H1 (cell line): ENCODE measurements around the gene ZBTB47. TPM values are rescaled to one million over a fixed set of nuclear protein-coding genes. Genes with fewer than 3 reads are reported as not detected.
A peak's percentile ranks its signal among the peaks of the same experiment; 100 is the strongest.

Experiments
- CTCF ChIA-PET: fragments of 300-600 bp; sonication (Branson Sonifier 250); formaldehyde crosslinking; loops from one replicate; lab custom pipeline; 2021; ENCODE audit not compliant: partially characterized antibody; lab: Charles Lee
- POLR2A ChIA-PET: fragments of 300-600 bp; sonication (Branson Sonifier 250); formaldehyde crosslinking; loops from one replicate; lab custom pipeline; 2021; ENCODE audit warnings: inconsistent platforms; ENCODE audit not compliant: partially characterized antibody; lab: Charles Lee
- DNase-seq, 2 experiments: peaks; one replicate each; pipeline versions ENCODE4 v3.0.0 to v3.0.0-alpha.2; 2010 to 2022; ENCODE audit warnings: low spot score in 2 of 2, low read depth in 1 of 2, mixed read lengths in 1 of 2
- FAIRE-seq: peaks from 2 replicates; lab custom pipeline; 2011; peaks lifted over from hg19 to GRCh38; lab: Jason Lieb, UNC
- H2AFZ ChIP-seq: 2 replicates; pipeline ENCODE4 v1.8.1; 2012; ENCODE audit warnings: low read length, inconsistent platforms
- H2AK5ac ChIP-seq: 2 replicates; pipeline ENCODE4 v1.6.1; 2013; ENCODE audit warnings: low read depth, low read length
- H2BK120ac ChIP-seq: replicated peaks from 2 replicates; pipeline ENCODE3; 2013; ENCODE audit warnings: low read depth, low read length, inconsistent platforms
- H2BK12ac ChIP-seq: 2 replicates; pipeline ENCODE4 v1.6.1; 2013; ENCODE audit warnings: low read depth, low read length
- H2BK15ac ChIP-seq: 2 replicates; pipeline ENCODE4 v1.6.1; 2013; ENCODE audit warnings: low read length
- H2BK20ac ChIP-seq: 2 replicates; pipeline ENCODE4 v1.6.1; 2013; ENCODE audit warnings: low read length
- H2BK5ac ChIP-seq: 2 replicates; pipeline ENCODE4 v1.6.1; 2013; ENCODE audit warnings: low read depth, low read length
- H3K14ac ChIP-seq: 2 replicates; pipeline ENCODE4 v1.6.1; 2013; ENCODE audit warnings: inconsistent platforms; ENCODE audit not compliant: insufficient read length
- H3K18ac ChIP-seq: 2 replicates; pipeline ENCODE4 v1.6.1; 2013; ENCODE audit warnings: low read length; ENCODE audit errors: extremely low read depth
- H3K23ac ChIP-seq: 2 replicates; pipeline ENCODE4 v1.6.1; 2013; ENCODE audit warnings: inconsistent platforms; ENCODE audit not compliant: insufficient read length
- H3K23me2 ChIP-seq: 2 replicates; pipeline ENCODE4 v1.6.1; 2013; ENCODE audit warnings: low read depth, low read length
- H3K27ac ChIP-seq: 2 replicates; pipeline ENCODE4 v1.6.1; 2011; ENCODE audit warnings: low read depth, low read length, inconsistent platforms
- H3K27me3 ChIP-seq, 4 experiments: replicated peaks in 1 of 4; 1 replicate in 1 of 4; 2 replicates in 3 of 4; pipeline versions ENCODE4 v1.6.1 to v1.8.1; 2011 to 2013; ENCODE audit warnings: low read length in 3 of 4, mild to moderate bottlenecking in 3 of 4, inconsistent platforms in 2 of 4, mixed read lengths in 2 of 4, moderate library complexity in 1 of 4; ENCODE audit not compliant: control insufficient read depth in 3 of 4, insufficient read depth in 3 of 4; ENCODE audit errors: extremely low read depth in 1 of 4
- H3K36me3 ChIP-seq, 4 experiments: 2 replicates each; pipeline versions ENCODE4 v1.6.1 to v1.8.1; 2011 to 2013; ENCODE audit warnings: mild to moderate bottlenecking in 4 of 4, low read length in 3 of 4, moderate library complexity in 2 of 4, control low read depth in 1 of 4, inconsistent platforms in 1 of 4; ENCODE audit not compliant: insufficient read depth in 4 of 4, control insufficient read depth in 2 of 4
- H3K4ac ChIP-seq: replicated peaks from 2 replicates; pipeline ENCODE3; 2013; ENCODE audit warnings: low read length, low read depth, mixed read lengths, inconsistent platforms; ENCODE audit not compliant: insufficient read length
- H3K4me1 ChIP-seq, 4 experiments: replicated peaks in 1 of 4; 1 replicate in 1 of 4; 2 replicates in 3 of 4; pipeline versions ENCODE4 v1.6.1 to v1.8.1; 2011 to 2013; ENCODE audit warnings: low read length in 3 of 4, inconsistent platforms in 2 of 4, mixed read lengths in 1 of 4; ENCODE audit not compliant: insufficient read depth in 4 of 4, control insufficient read depth in 3 of 4
- H3K4me2 ChIP-seq, 2 experiments: 2 replicates each; pipeline versions ENCODE4 v1.6.1 to v1.8.1; 2011 to 2013; ENCODE audit warnings: low read depth in 2 of 2, low read length in 2 of 2, control low read depth in 1 of 2, inconsistent platforms in 1 of 2, mild to moderate bottlenecking in 1 of 2; ENCODE audit not compliant: insufficient read depth in 1 of 2
- H3K4me3 ChIP-seq, 4 experiments: fragments of 200-600, 300-600 bp in 1 of 4; sonication (generic), shearing (Covaris generic), sonication (Bioruptor Twin) in 1 of 4; 2 replicates each; pipeline versions ENCODE4 v1.5.1 to v1.8.1; 2011 to 2016; ENCODE audit warnings: low read length in 4 of 4, low read depth in 3 of 4, control low read depth in 2 of 4, inconsistent platforms in 2 of 4, mild to moderate bottlenecking in 2 of 4, mixed read lengths in 1 of 4, moderate library complexity in 1 of 4; ENCODE audit not compliant: insufficient read depth in 2 of 4; ENCODE audit errors: extremely low read depth in 1 of 4
- H3K56ac ChIP-seq: replicated peaks from 2 replicates; pipeline ENCODE3; 2013; ENCODE audit warnings: low read depth, mild to moderate bottlenecking, mixed read lengths, low read length, inconsistent platforms; ENCODE audit not compliant: insufficient read length
- H3K79me1 ChIP-seq: 2 replicates; pipeline ENCODE4 v1.6.1; 2013; ENCODE audit warnings: low read depth, low read length, control low read depth
- H3K79me2 ChIP-seq, 2 experiments: 2 replicates each; pipeline versions ENCODE4 v1.6.1 to v1.8.1; 2012 to 2013; ENCODE audit warnings: low read length in 2 of 2, mild to moderate bottlenecking in 2 of 2, inconsistent platforms in 1 of 2; ENCODE audit not compliant: insufficient read depth in 2 of 2, control insufficient read depth in 1 of 2
- H3K9ac ChIP-seq, 4 experiments: replicated peaks in 1 of 4; 1 replicate in 1 of 4; 2 replicates in 3 of 4; pipeline versions ENCODE4 v1.6.1 to v1.8.1; 2011 to 2013; ENCODE audit warnings: low read depth in 3 of 4, low read length in 3 of 4, control low read depth in 2 of 4, mild to moderate bottlenecking in 2 of 4, moderate library complexity in 2 of 4, inconsistent platforms in 1 of 4; ENCODE audit errors: extremely low read depth in 1 of 4
- H3K9me3 ChIP-seq, 2 experiments: 2 replicates each; pipeline versions ENCODE4 v1.6.1 to v1.8.1; 2012 to 2013; ENCODE audit warnings: mild to moderate bottlenecking in 2 of 2, moderate library complexity in 2 of 2, control low read depth in 1 of 2, inconsistent platforms in 1 of 2, low read depth in 1 of 2, low read length in 1 of 2, mixed read lengths in 1 of 2; ENCODE audit not compliant: insufficient read depth in 2 of 2
- H4K20me1 ChIP-seq, 2 experiments: replicated peaks in 1 of 2; 2 replicates each; pipeline versions ENCODE3 to v1.8.1; 2011 to 2013; ENCODE audit warnings: inconsistent platforms in 2 of 2, low read length in 2 of 2, mild to moderate bottlenecking in 1 of 2; ENCODE audit not compliant: insufficient read depth in 2 of 2, control insufficient read depth in 1 of 2
- H4K5ac ChIP-seq: 2 replicates; pipeline ENCODE4 v1.6.1; 2013; ENCODE audit warnings: low read length, low read depth, mixed read lengths, inconsistent platforms; ENCODE audit not compliant: insufficient read length
- H4K8ac ChIP-seq: 2 replicates; pipeline ENCODE4 v1.8.0; 2013; ENCODE audit warnings: mild to moderate bottlenecking, moderate library complexity, low read length, inconsistent platforms; ENCODE audit not compliant: insufficient read depth; ENCODE audit errors: extremely low read depth
- H4K91ac ChIP-seq: replicated peaks from 2 replicates; pipeline ENCODE3; 2013; ENCODE audit warnings: low read length, mixed read lengths, inconsistent platforms; ENCODE audit not compliant: insufficient read length
- EGR1 ChIP-seq: IDR thresholded peaks from 2 replicates; pipeline ENCODE4 v1.6.1; 2011; ENCODE audit warnings: low read depth, low read length, borderline replicate concordance
- HDAC2 ChIP-seq, 2 experiments: fragments of 300-600 bp in 1 of 2; sonication (generic) in 1 of 2; IDR thresholded peaks; 2 replicates each; pipeline ENCODE4 v1.6.1; 2011 to 2012; ENCODE audit warnings: low read depth in 2 of 2, low read length in 2 of 2, mild to moderate bottlenecking in 2 of 2, moderate library complexity in 2 of 2, borderline replicate concordance in 1 of 2, inconsistent platforms in 1 of 2
- NANOG ChIP-seq: IDR thresholded peaks from 2 replicates; pipeline ENCODE4 v1.6.1; 2011; ENCODE audit warnings: low read length, low read depth, mild to moderate bottlenecking, inconsistent platforms; ENCODE audit not compliant: insufficient read depth, poor library complexity, severe bottlenecking
- NRF1 ChIP-seq: IDR thresholded peaks from 2 replicates; pipeline ENCODE4 v1.6.1; 2011; ENCODE audit warnings: mild to moderate bottlenecking, low read depth, low read length, improper control_type of control experiment
- POLR2AphosphoS5 ChIP-seq: IDR thresholded peaks from 2 replicates; pipeline ENCODE4 v1.6.1; 2011; ENCODE audit warnings: low read depth, low read length
- RXRA ChIP-seq: IDR thresholded peaks from 2 replicates; pipeline ENCODE4 v1.6.1; 2011; ENCODE audit warnings: low read depth, mild to moderate bottlenecking, low read length, moderate library complexity; ENCODE audit not compliant: insufficient read depth
- SAP30 ChIP-seq: fragments of 300-600 bp; sonication (generic); IDR thresholded peaks from 2 replicates; pipeline ENCODE4 v1.7.1; 2012; ENCODE audit warnings: low read length, moderate library complexity, mild to moderate bottlenecking, inconsistent platforms; ENCODE audit not compliant: insufficient read depth, insufficient replicate concordance
- SIRT6 ChIP-seq: IDR thresholded peaks from one replicate; pipeline ENCODE4 v1.7.1; 2012; ENCODE audit warnings: low read length, inconsistent platforms
- SP2 ChIP-seq: IDR thresholded peaks from 2 replicates; pipeline ENCODE4 v1.6.1; 2012; ENCODE audit warnings: mild to moderate bottlenecking, low read length, inconsistent platforms
- SP4 ChIP-seq: IDR thresholded peaks from 2 replicates; pipeline ENCODE4 v1.6.1; 2012; ENCODE audit warnings: low read length, inconsistent platforms
- SRF ChIP-seq: IDR thresholded peaks from 2 replicates; pipeline ENCODE4 v1.6.1; 2011; ENCODE audit warnings: mild to moderate bottlenecking, low read depth, low read length, moderate library complexity
- TEAD4 ChIP-seq: IDR thresholded peaks from 2 replicates; pipeline ENCODE4 v1.6.1; 2012; ENCODE audit warnings: low read depth, low read length, inconsistent platforms, mixed read lengths
- WGBS, 2 experiments: shearing (Covaris generic) in 1 of 2; methylation state at CpG; one replicate each; pipeline versions ENCODE4 v1.1.6 to v1.1.7; 2013 to 2015; ENCODE audit warnings: low lambda C conversion rate in 2 of 2, mixed read lengths in 2 of 2, inconsistent platforms in 1 of 2, low coverage in 1 of 2, missing lambda C conversion rate in 1 of 2; ENCODE audit not compliant: insufficient replicate concordance in 2 of 2, insufficient coverage in 1 of 2, insufficient read length in 1 of 2; ENCODE audit errors: extremely low coverage in 1 of 2, missing lambda C conversion rate in 1 of 2; 5-methylcytosine and 5-hydroxymethylcytosine counted together
- polyA plus RNA-seq, 7 experiments: library from polyadenylated mRNA; depleted of rRNA in 3 of 7; stranded (reverse) in 5 of 7; unstranded in 2 of 7; fragments of >200 nt in 5 of 7; fragments of 200-250 nt in 2 of 7; gene quantifications; 1 replicate in 5 of 7; 2 replicates in 1 of 7; 4 replicates in 1 of 7; pipeline versions ENCODE4 v1.2.1 to v1.2.3, GENCODE V29; 2011 to 2013; ENCODE audit warnings: missing spikeins in 2 of 7, mixed read lengths in 2 of 7
- total RNA-seq: library from RNA; stranded (reverse); fragmentation: NEBNext Ultra II Directional; extraction: Animal tissue kit (Norgen Biotek cat#: 25700); gene quantifications from 2 replicates; pipeline ENCODE4 v1.2.1, GENCODE V29; 2021
- TF ChIP-seq, protein P1 (sequence below): IDR thresholded peaks from 2 replicates; pipeline ENCODE4 v1.6.1; 2011; ENCODE audit warnings: low read depth, mild to moderate bottlenecking, low read length; ENCODE audit not compliant: insufficient read depth

Gene ZBTB47
- total and polyA plus RNA-seq, 2 of the 8 experiments (the other 6 are each of a cell fraction or from before 2014, with no cell fraction given) = 2.8 to 4.1 TPM

DNA sequence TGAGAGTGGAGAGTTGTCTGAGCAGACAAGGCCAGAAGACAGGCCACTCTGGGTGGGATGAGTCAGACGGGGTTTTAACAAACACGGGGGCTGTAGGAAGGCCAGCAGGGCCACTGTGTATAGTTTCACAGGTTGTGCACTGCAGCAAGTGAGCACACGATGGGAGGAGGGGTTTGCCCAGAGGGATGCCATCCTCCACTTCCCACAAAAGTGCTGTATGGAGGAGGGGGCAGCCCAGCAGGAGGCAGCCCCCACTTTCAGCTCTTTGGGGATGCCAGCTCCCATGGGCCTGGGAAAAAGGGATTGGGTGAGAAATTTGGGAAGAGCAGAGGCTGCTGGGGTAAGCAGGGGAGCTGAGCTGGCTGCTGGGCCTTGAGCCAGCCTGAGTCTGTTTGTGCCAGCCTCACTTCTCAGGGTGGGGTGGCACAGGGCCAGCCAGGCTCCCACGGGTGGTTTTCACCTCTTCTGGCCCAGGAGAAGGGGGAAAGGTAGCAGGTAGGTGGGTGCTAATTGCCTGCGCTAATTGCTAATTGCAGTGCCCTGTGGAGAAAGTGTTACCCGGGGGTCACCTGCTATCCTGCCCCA, 6.7 kb downstream of the ZBTB47 start:
- Histone ChIP-seq H3K56ac (no peak overlapping the region), H3K4me2 (no peak overlapping the region), H3K9ac (no peak overlapping the region), H3K4me3 (no peak overlapping the region), H3K18ac (no peak overlapping the region), H4K5ac (no peak overlapping the region), H2BK12ac (no peak overlapping the region), H4K8ac (no peak overlapping the region), H3K79me1 (no peaks in the 10 kb centered on the region), H3K9me3 (no peaks in the 10 kb centered on the region), H3K23me2 (no peaks in the 10 kb centered on the region; the same call in 1 of the 2 replicates), H4K91ac (no peak overlapping the region), H3K4me1 (peaks cover 4 to 6% (median 5%) of the 10 kb centered on the region in 4 experiments), H3K14ac (no peak overlapping the region), H3K4ac (no peak overlapping the region), H3K36me3 (no peaks in the 10 kb centered on the region; a peak in 1 of 8 replicates), H3K23ac (no peak overlapping the region), H2AK5ac (peak overlapping the region; percentile 75; the same call in 1 of the 2 replicates), H4K20me1 (peaks cover 0 to 1% of the 10 kb centered on the region in 2 experiments), H2BK20ac (no peak overlapping the region), H3K79me2 (no peaks in the 10 kb centered on the region), H2BK15ac (no peak overlapping the region), H3K27me3 (no peaks in the 10 kb centered on the region), H2BK5ac (no peak overlapping the region; the same call in 1 of the 2 replicates), H3K27ac (no peak overlapping the region), H2AFZ (no peak overlapping the region), H2BK120ac (no peak overlapping the region)
- POLR2A ChIA-PET = interaction anchor here (0.8 to 1.4 kb wide), 8 partner anchors 9 to 143 kb away, joined by 3 to 7 read pairs (median 4); partner anchors contain the start of gene KLHL40
- CTCF ChIA-PET = interaction anchor here (0.6 to 7.0 kb wide), 21 partner anchors 8 to 455 kb away, joined by 3 to 54 read pairs (median 5); partner anchors contain the start of gene HHATL
- WGBS, 2 experiments = 90% methylated on average over 6 of the region's 6 CpGs; no CpG with 5 or more reads in 1 of the 2 experiments
- no peak for DNase-seq
- FAIRE-seq = no peak
- TF ChIP-seq SIRT6 = no peak
- no peak for TF ChIP-seq POLR2AphosphoS5
- no peak for TF ChIP-seq SP2
- TF ChIP-seq, protein P1, sequence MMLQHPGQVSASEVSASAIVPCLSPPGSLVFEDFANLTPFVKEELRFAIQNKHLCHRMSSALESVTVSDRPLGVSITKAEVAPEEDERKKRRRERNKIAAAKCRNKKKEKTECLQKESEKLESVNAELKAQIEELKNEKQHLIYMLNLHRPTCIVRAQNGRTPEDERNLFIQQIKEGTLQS = no peak
- TF ChIP-seq SP4 = no peak
- TF ChIP-seq HDAC2 (IDR thresholded peaks at IDR 0.05; ENCODE audit: borderline replicate concordance in 1 of 2, low read depth in 2 of 2, low read length in 2 of 2) = no peak
- no peak for TF ChIP-seq RXRA
- no peak for TF ChIP-seq TEAD4
- TF ChIP-seq NRF1 = no peak
- no peak for TF ChIP-seq NANOG
- no peak for TF ChIP-seq EGR1
- no peak for TF ChIP-seq SRF
- no peak for TF ChIP-seq SAP30
